ENCODE measurements around the gene LLGL1. TPM values are rescaled to one million over a fixed set of nuclear protein-coding genes. Genes with fewer than 3 reads are reported as not detected.

Gene LLGL1
- total RNA-seq, 1 experiment from 2014 or later: 65.0 TPM

DNA sequence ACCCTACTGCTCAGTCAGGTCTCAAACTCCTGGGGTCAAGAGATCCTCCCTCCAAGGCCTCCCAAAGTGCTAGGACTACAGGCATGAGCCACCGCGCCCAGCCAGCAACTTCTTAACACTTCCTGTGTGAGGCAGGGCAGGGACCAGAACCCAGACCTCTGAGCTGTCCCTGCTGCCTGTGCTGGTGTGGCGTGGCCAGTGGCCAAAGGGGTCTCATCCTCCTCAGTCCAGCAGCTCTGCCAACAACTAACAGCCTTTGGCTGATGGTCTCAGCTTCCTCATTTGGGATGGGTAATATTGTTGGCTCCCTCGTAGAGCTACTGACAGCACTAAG is 1.4 kb upstream of the LLGL1 start:
- H2BK20ac ChIP-seq (ENCODE audit: low read depth, low read length, poor library complexity, severe bottlenecking): no peak overlapping the region
- H3K9ac ChIP-seq (ENCODE audit: extremely low read depth, insufficient read length, low read length): peak overlapping the region; percentile 10
- H3K4me2 ChIP-seq (ENCODE audit: insufficient read depth, insufficient read length, low read length): peak overlapping the region; percentile 81
- H2AK5ac ChIP-seq (ENCODE audit: insufficient read length, low read length): no peak overlapping the region
- peaks cover 9% of the 10 kb centered on the region for H3K79me1 ChIP-seq (ENCODE audit: insufficient read depth, low read depth, low read length, poor library complexity, severe bottlenecking)
- H3K27me3 ChIP-seq (ENCODE audit: insufficient read depth, low read length): no peaks in the 10 kb centered on the region
- peak overlapping the region; percentile 21 for H3K14ac ChIP-seq (ENCODE audit: insufficient read depth, low read length)
- peaks cover 17% of the 10 kb centered on the region; the same call in 1 of the 2 replicates for H3K79me2 ChIP-seq (ENCODE audit: insufficient read depth, low read length)
- H3K27ac ChIP-seq (ENCODE audit: insufficient read length, low read depth, low read length): peak overlapping the region; percentile 93
- peaks cover 24 to 31% of the 10 kb centered on the region in 2 experiments for H3K4me1 Mint-ChIP-seq
- H3K4ac ChIP-seq (ENCODE audit: low read depth, low read length): no peak overlapping the region
- peaks cover 3% of the 10 kb centered on the region; the same call in 1 of the 2 replicates for H3K4me1 ChIP-seq (ENCODE audit: insufficient read depth, low read length)
- H3K23me2 ChIP-seq (ENCODE audit: insufficient read length, low read depth, low read length, poor library complexity, severe bottlenecking): peaks cover 11% of the 10 kb centered on the region
- no peak overlapping the region for H4K5ac ChIP-seq (ENCODE audit: insufficient read length, low read depth, low read length)
- DNase-seq: peak; percentile 75
- TF ChIP-seq, protein P1, sequence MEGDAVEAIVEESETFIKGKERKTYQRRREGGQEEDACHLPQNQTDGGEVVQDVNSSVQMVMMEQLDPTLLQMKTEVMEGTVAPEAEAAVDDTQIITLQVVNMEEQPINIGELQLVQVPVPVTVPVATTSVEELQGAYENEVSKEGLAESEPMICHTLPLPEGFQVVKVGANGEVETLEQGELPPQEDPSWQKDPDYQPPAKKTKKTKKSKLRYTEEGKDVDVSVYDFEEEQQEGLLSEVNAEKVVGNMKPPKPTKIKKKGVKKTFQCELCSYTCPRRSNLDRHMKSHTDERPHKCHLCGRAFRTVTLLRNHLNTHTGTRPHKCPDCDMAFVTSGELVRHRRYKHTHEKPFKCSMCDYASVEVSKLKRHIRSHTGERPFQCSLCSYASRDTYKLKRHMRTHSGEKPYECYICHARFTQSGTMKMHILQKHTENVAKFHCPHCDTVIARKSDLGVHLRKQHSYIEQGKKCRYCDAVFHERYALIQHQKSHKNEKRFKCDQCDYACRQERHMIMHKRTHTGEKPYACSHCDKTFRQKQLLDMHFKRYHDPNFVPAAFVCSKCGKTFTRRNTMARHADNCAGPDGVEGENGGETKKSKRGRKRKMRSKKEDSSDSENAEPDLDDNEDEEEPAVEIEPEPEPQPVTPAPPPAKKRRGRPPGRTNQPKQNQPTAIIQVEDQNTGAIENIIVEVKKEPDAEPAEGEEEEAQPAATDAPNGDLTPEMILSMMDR (conservative IDR thresholded peaks at IDR 0.05): no peak
- no peaks in the 10 kb centered on the region for H3K27me3 Mint-ChIP-seq (ENCODE audit: low read depth)
- H2BK15ac ChIP-seq (ENCODE audit: low read depth, low read length): no peak overlapping the region
- H4K20me1 ChIP-seq (ENCODE audit: control insufficient read depth, insufficient read depth, insufficient read length): no peaks in the 10 kb centered on the region
- H3T11ph ChIP-seq (ENCODE audit: low read length): no peak overlapping the region
- no peaks in the 10 kb centered on the region for H3K9me3 ChIP-seq (ENCODE audit: control insufficient read depth, low read depth, low read length)
- H4K91ac ChIP-seq (ENCODE audit: insufficient read length, low read depth, low read length): no peak overlapping the region
- H2BK12ac ChIP-seq (ENCODE audit: insufficient read length, low read depth, low read length): peak overlapping the region; percentile 1
- no peak overlapping the region for H2BK120ac ChIP-seq (ENCODE audit: low read depth, low read length, poor library complexity, severe bottlenecking)
- peaks cover 2 to 5% (median 4%) of the 10 kb centered on the region in 3 experiments; a peak in 3 of 7 replicates for H3K36me3 Mint-ChIP-seq (ENCODE audit: insufficient read depth in 1 of 3, low read depth in 3 of 3)
- H4K8ac ChIP-seq (replicated peaks; ENCODE audit: insufficient read length, low read depth, low read length): no peak overlapping the region
- H3K56ac ChIP-seq (ENCODE audit: insufficient read length, low read depth, low read length): no peak overlapping the region
- no peak overlapping the region for H3K23ac ChIP-seq (ENCODE audit: insufficient read length, low read depth, low read length)
- peak overlapping the region; percentile 78 to 96 for H3K4me3 Mint-ChIP-seq
- H2AFZ ChIP-seq (ENCODE audit: low read length): no peak overlapping the region
- H3K9me3 Mint-ChIP-seq: no peaks in the 10 kb centered on the region; a peak in 1 of 5 replicates
- H3K18ac ChIP-seq (ENCODE audit: insufficient read length, low read depth, low read length): peak overlapping the region; percentile 83
- peak overlapping the region; percentile 100; a peak in 6 of 7 replicates for H3K27ac Mint-ChIP-seq
- no CpG with 5 or more reads among the region's 4 CpGs for WGBS (ENCODE audit: extremely low coverage, insufficient read length, low lambda C conversion rate)
- H2BK5ac ChIP-seq (ENCODE audit: insufficient read length, low read length): no peak overlapping the region

All from H9 (cell line).